ENCODE data around the gene RAB40B. TPM values are rescaled to one million over a fixed set of nuclear protein-coding genes. Genes with fewer than 3 reads are reported as not detected.

RAB40B gene
- total and polyA plus RNA-seq, 2 of the 4 experiments (the other 2 are of a cell fraction): 14.9 to 20.0 TPM

- in situ Hi-C loops (cut with MboI; ENCODE audit: low sequenced_read_pairs): no loop called here
- Histone ChIP-seq H2AK9ac (replicated peaks; ENCODE audit: low read depth, low read length, poor library complexity) (no peak overlapping the region), H3K18ac (ENCODE audit: low read depth, low read length) (no peak overlapping the region), H3K56ac (ENCODE audit: extremely low read depth, insufficient read depth, low read length) (no peak overlapping the region), H2BK15ac (ENCODE audit: low read depth, low read length) (no peak overlapping the region), H3K4me3 (ENCODE audit: insufficient read depth, low read depth, low read length) (no peak overlapping the region), H3K23ac (ENCODE audit: low read depth, low read length) (no peak overlapping the region), H2BK5ac (ENCODE audit: low read depth, low read length, poor library complexity, severe bottlenecking) (no peak overlapping the region), H3K79me1 (ENCODE audit: low read depth in 1 of 2, low read length in 2 of 2) (peaks cover 28 to 43% of the 10 kb centered on the region in 2 experiments), H3K4ac (ENCODE audit: low read depth, low read length) (no peak overlapping the region), H4K5ac (ENCODE audit: low read depth, low read length) (no peak overlapping the region), H2BK120ac (ENCODE audit: low read depth, low read length) (no peak overlapping the region), H3K4me1 (ENCODE audit: control insufficient read depth, insufficient read depth, low read length) (peaks cover 5% of the 10 kb centered on the region; the same call in 1 of the 2 replicates), H3K4me2 (ENCODE audit: low read depth, low read length) (no peak overlapping the region), H3K9me1 (ENCODE audit: insufficient read depth, low read length) (peaks cover 4% of the 10 kb centered on the region), H3K27ac (ENCODE audit: insufficient read depth, low read length) (no peak overlapping the region), H4K20me1 (ENCODE audit: insufficient read depth, low read length) (peaks cover 69% of the 10 kb centered on the region), H4K91ac (ENCODE audit: insufficient read depth, low read depth, low read length) (no peak overlapping the region), H4K8ac (ENCODE audit: low read depth in 2 of 2, low read length in 2 of 2) (no peak overlapping the region), H2BK20ac (ENCODE audit: low read depth, low read length) (no peak overlapping the region), H2AK5ac (ENCODE audit: low read depth, low read length) (no peak overlapping the region), H2AFZ (replicated peaks; ENCODE audit: low read length, poor library complexity) (no peak overlapping the region), H3K14ac (replicated peaks; ENCODE audit: low read depth, low read length) (no peak overlapping the region), H3K9me3 (ENCODE audit: control insufficient read depth, insufficient read depth, low read length) (no peaks in the 10 kb centered on the region), H3K9ac (ENCODE audit: low read depth, low read length) (no peak overlapping the region), H3K27me3 (ENCODE audit: control insufficient read depth, insufficient read depth, low read length) (no peaks in the 10 kb centered on the region), H3K36me3 (ENCODE audit: control insufficient read depth, insufficient read depth, low read length) (peaks cover 29% of the 10 kb centered on the region)
- CTCF ChIA-PET: no interaction called here
- ATAC-seq (ENCODE audit: low read depth): no peak
- POLR2A ChIA-PET (ENCODE audit: unreplicated experiment): no interaction called here
- 83% methylated on average over 2 of the region's 4 CpGs; no CpG with 5 or more reads in 1 of the 2 experiments for WGBS, 2 experiments (ENCODE audit: extremely low coverage in 2 of 2, insufficient read length in 1 of 2)
- TF ChIP-seq CHD1 (IDR thresholded peaks at IDR 0.05; ENCODE audit: low read depth, low read length) (no peak), MAZ (IDR thresholded peaks at IDR 0.05; ENCODE audit: borderline replicate concordance, low read depth, low read length) (no peak), MXI1 (IDR thresholded peaks at IDR 0.05; ENCODE audit: borderline replicate concordance, low read depth, low read length) (no peak), CEBPB (IDR thresholded peaks at IDR 0.05; ENCODE audit: low read depth, low read length) (no peak), RFX5 (IDR thresholded peaks at IDR 0.05; ENCODE audit: low read depth, low read length) (no peak), ELK1 (IDR thresholded peaks at IDR 0.05; ENCODE audit: borderline replicate concordance, low read depth, low read length) (no peak), POLR2A (IDR thresholded peaks at IDR 0.05; ENCODE audit: low read depth, low read length) (no peak), RCOR1 (IDR thresholded peaks at IDR 0.05; ENCODE audit: insufficient replicate concordance, low read length) (no peak), FOS (IDR thresholded peaks at IDR 0.05; ENCODE audit: low read depth, low read length) (no peak), MAFK (IDR thresholded peaks at IDR 0.05; ENCODE audit: low read depth, low read length) (no peak), USF2 (IDR thresholded peaks at IDR 0.05; ENCODE audit: low read depth, low read length) (no peak), NFE2L2 (IDR thresholded peaks at IDR 0.05; ENCODE audit: low read depth, low read length) (no peak), BHLHE40 (IDR thresholded peaks at IDR 0.05; ENCODE audit: low read depth, low read length) (no peak), RAD21 (IDR thresholded peaks at IDR 0.05; ENCODE audit: low read length) (no peak), CTCF (conservative IDR thresholded peaks at IDR 0.05; ENCODE audit: low read depth, low read length) (no peak), SMC3 (IDR thresholded peaks at IDR 0.05; ENCODE audit: low read depth, low read length) (no peak)
- intact Hi-C loops (cut with micrococcal nuclease): no loop called here
- no TSS peak for BruUV-seq (replicated peaks)
- peak; percentile 50 for DNase-seq
- dilution Hi-C loops (cut with HindIII; ENCODE audit: low sequenced_read_pairs, unreplicated experiment): no loop called here
Measured at GRCh38 chr17:82645516-82645915, 53.0 kb downstream of the RAB40B start.
